H1 (cell line): ENCODE measurements around the gene PDZRN3. TPM values are rescaled to one million over a fixed set of nuclear protein-coding genes. Genes with fewer than 3 reads are reported as not detected.

ENCODE experiments used
- CTCF ChIA-PET: fragments of 300-600 bp; sonication (Branson Sonifier 250); formaldehyde crosslinking; loops from one replicate; lab custom pipeline; 2021; ENCODE audit not compliant: partially characterized antibody; lab: Charles Lee
- POLR2A ChIA-PET: fragments of 300-600 bp; sonication (Branson Sonifier 250); formaldehyde crosslinking; loops from one replicate; lab custom pipeline; 2021; ENCODE audit warnings: inconsistent platforms; ENCODE audit not compliant: partially characterized antibody; lab: Charles Lee
- DNase-seq, 2 experiments: peaks; one replicate each; pipeline versions ENCODE4 v3.0.0 to v3.0.0-alpha.2; 2010 to 2022; ENCODE audit warnings: low spot score in 2 of 2, low read depth in 1 of 2, mixed read lengths in 1 of 2
- FAIRE-seq: peaks from 2 replicates; lab custom pipeline; 2011; peaks lifted over from hg19 to GRCh38; lab: Jason Lieb, UNC
- H2AFZ ChIP-seq: 2 replicates; pipeline ENCODE4 v1.8.1; 2012; ENCODE audit warnings: low read length, inconsistent platforms
- H2AK5ac ChIP-seq: 2 replicates; pipeline ENCODE4 v1.6.1; 2013; ENCODE audit warnings: low read depth, low read length
- H2BK120ac ChIP-seq: replicated peaks from 2 replicates; pipeline ENCODE3; 2013; ENCODE audit warnings: low read depth, low read length, inconsistent platforms
- H2BK12ac ChIP-seq: 2 replicates; pipeline ENCODE4 v1.6.1; 2013; ENCODE audit warnings: low read depth, low read length
- H2BK15ac ChIP-seq: 2 replicates; pipeline ENCODE4 v1.6.1; 2013; ENCODE audit warnings: low read length
- H2BK20ac ChIP-seq: 2 replicates; pipeline ENCODE4 v1.6.1; 2013; ENCODE audit warnings: low read length
- H2BK5ac ChIP-seq: 2 replicates; pipeline ENCODE4 v1.6.1; 2013; ENCODE audit warnings: low read depth, low read length
- H3K14ac ChIP-seq: 2 replicates; pipeline ENCODE4 v1.6.1; 2013; ENCODE audit warnings: inconsistent platforms; ENCODE audit not compliant: insufficient read length
- H3K18ac ChIP-seq: 2 replicates; pipeline ENCODE4 v1.6.1; 2013; ENCODE audit warnings: low read length; ENCODE audit errors: extremely low read depth
- H3K23ac ChIP-seq: 2 replicates; pipeline ENCODE4 v1.6.1; 2013; ENCODE audit warnings: inconsistent platforms; ENCODE audit not compliant: insufficient read length
- H3K23me2 ChIP-seq: 2 replicates; pipeline ENCODE4 v1.6.1; 2013; ENCODE audit warnings: low read depth, low read length
- H3K27ac ChIP-seq: 2 replicates; pipeline ENCODE4 v1.6.1; 2011; ENCODE audit warnings: low read depth, low read length, inconsistent platforms
- H3K27me3 ChIP-seq, 4 experiments: replicated peaks in 1 of 4; 1 replicate in 1 of 4; 2 replicates in 3 of 4; pipeline versions ENCODE4 v1.6.1 to v1.8.1; 2011 to 2013; ENCODE audit warnings: low read length in 3 of 4, mild to moderate bottlenecking in 3 of 4, inconsistent platforms in 2 of 4, mixed read lengths in 2 of 4, moderate library complexity in 1 of 4; ENCODE audit not compliant: control insufficient read depth in 3 of 4, insufficient read depth in 3 of 4; ENCODE audit errors: extremely low read depth in 1 of 4
- H3K36me3 ChIP-seq, 4 experiments: 2 replicates each; pipeline versions ENCODE4 v1.6.1 to v1.8.1; 2011 to 2013; ENCODE audit warnings: mild to moderate bottlenecking in 4 of 4, low read length in 3 of 4, moderate library complexity in 2 of 4, control low read depth in 1 of 4, inconsistent platforms in 1 of 4; ENCODE audit not compliant: insufficient read depth in 4 of 4, control insufficient read depth in 2 of 4
- H3K4ac ChIP-seq: replicated peaks from 2 replicates; pipeline ENCODE3; 2013; ENCODE audit warnings: low read length, low read depth, mixed read lengths, inconsistent platforms; ENCODE audit not compliant: insufficient read length
- H3K4me1 ChIP-seq, 4 experiments: replicated peaks in 1 of 4; 1 replicate in 1 of 4; 2 replicates in 3 of 4; pipeline versions ENCODE4 v1.6.1 to v1.8.1; 2011 to 2013; ENCODE audit warnings: low read length in 3 of 4, inconsistent platforms in 2 of 4, mixed read lengths in 1 of 4; ENCODE audit not compliant: insufficient read depth in 4 of 4, control insufficient read depth in 3 of 4
- H3K4me2 ChIP-seq, 2 experiments: 2 replicates each; pipeline versions ENCODE4 v1.6.1 to v1.8.1; 2011 to 2013; ENCODE audit warnings: low read depth in 2 of 2, low read length in 2 of 2, control low read depth in 1 of 2, inconsistent platforms in 1 of 2, mild to moderate bottlenecking in 1 of 2; ENCODE audit not compliant: insufficient read depth in 1 of 2
- H3K4me3 ChIP-seq, 4 experiments: fragments of 200-600, 300-600 bp in 1 of 4; sonication (generic), shearing (Covaris generic), sonication (Bioruptor Twin) in 1 of 4; 2 replicates each; pipeline versions ENCODE4 v1.5.1 to v1.8.1; 2011 to 2016; ENCODE audit warnings: low read length in 4 of 4, low read depth in 3 of 4, control low read depth in 2 of 4, inconsistent platforms in 2 of 4, mild to moderate bottlenecking in 2 of 4, mixed read lengths in 1 of 4, moderate library complexity in 1 of 4; ENCODE audit not compliant: insufficient read depth in 2 of 4; ENCODE audit errors: extremely low read depth in 1 of 4
- H3K56ac ChIP-seq: replicated peaks from 2 replicates; pipeline ENCODE3; 2013; ENCODE audit warnings: low read depth, mild to moderate bottlenecking, mixed read lengths, low read length, inconsistent platforms; ENCODE audit not compliant: insufficient read length
- H3K79me1 ChIP-seq: 2 replicates; pipeline ENCODE4 v1.6.1; 2013; ENCODE audit warnings: low read depth, low read length, control low read depth
- H3K79me2 ChIP-seq, 2 experiments: 2 replicates each; pipeline versions ENCODE4 v1.6.1 to v1.8.1; 2012 to 2013; ENCODE audit warnings: low read length in 2 of 2, mild to moderate bottlenecking in 2 of 2, inconsistent platforms in 1 of 2; ENCODE audit not compliant: insufficient read depth in 2 of 2, control insufficient read depth in 1 of 2
- H3K9ac ChIP-seq, 4 experiments: replicated peaks in 1 of 4; 1 replicate in 1 of 4; 2 replicates in 3 of 4; pipeline versions ENCODE4 v1.6.1 to v1.8.1; 2011 to 2013; ENCODE audit warnings: low read depth in 3 of 4, low read length in 3 of 4, control low read depth in 2 of 4, mild to moderate bottlenecking in 2 of 4, moderate library complexity in 2 of 4, inconsistent platforms in 1 of 4; ENCODE audit errors: extremely low read depth in 1 of 4
- H3K9me3 ChIP-seq, 2 experiments: 2 replicates each; pipeline versions ENCODE4 v1.6.1 to v1.8.1; 2012 to 2013; ENCODE audit warnings: mild to moderate bottlenecking in 2 of 2, moderate library complexity in 2 of 2, control low read depth in 1 of 2, inconsistent platforms in 1 of 2, low read depth in 1 of 2, low read length in 1 of 2, mixed read lengths in 1 of 2; ENCODE audit not compliant: insufficient read depth in 2 of 2
- H4K20me1 ChIP-seq, 2 experiments: replicated peaks in 1 of 2; 2 replicates each; pipeline versions ENCODE3 to v1.8.1; 2011 to 2013; ENCODE audit warnings: inconsistent platforms in 2 of 2, low read length in 2 of 2, mild to moderate bottlenecking in 1 of 2; ENCODE audit not compliant: insufficient read depth in 2 of 2, control insufficient read depth in 1 of 2
- H4K5ac ChIP-seq: 2 replicates; pipeline ENCODE4 v1.6.1; 2013; ENCODE audit warnings: low read length, low read depth, mixed read lengths, inconsistent platforms; ENCODE audit not compliant: insufficient read length
- H4K8ac ChIP-seq: 2 replicates; pipeline ENCODE4 v1.8.0; 2013; ENCODE audit warnings: mild to moderate bottlenecking, moderate library complexity, low read length, inconsistent platforms; ENCODE audit not compliant: insufficient read depth; ENCODE audit errors: extremely low read depth
- H4K91ac ChIP-seq: replicated peaks from 2 replicates; pipeline ENCODE3; 2013; ENCODE audit warnings: low read length, mixed read lengths, inconsistent platforms; ENCODE audit not compliant: insufficient read length
- CEBPB ChIP-seq: IDR thresholded peaks from 2 replicates; pipeline ENCODE4 v1.6.1; 2012; ENCODE audit warnings: low read depth, low read length
- CHD1 ChIP-seq: IDR thresholded peaks from 2 replicates; pipeline ENCODE4 v1.6.1; 2012; ENCODE audit warnings: low read depth, low read length, improper control_type of control experiment
- HDAC2 ChIP-seq, 2 experiments: fragments of 300-600 bp in 1 of 2; sonication (generic) in 1 of 2; IDR thresholded peaks; 2 replicates each; pipeline ENCODE4 v1.6.1; 2011 to 2012; ENCODE audit warnings: low read depth in 2 of 2, low read length in 2 of 2, mild to moderate bottlenecking in 2 of 2, moderate library complexity in 2 of 2, borderline replicate concordance in 1 of 2, inconsistent platforms in 1 of 2
- MAFK ChIP-seq: IDR thresholded peaks from 2 replicates; pipeline ENCODE4 v1.6.1; 2012; ENCODE audit warnings: low read depth, mild to moderate bottlenecking, improper control_type of control experiment, low read length
- NRF1 ChIP-seq: IDR thresholded peaks from 2 replicates; pipeline ENCODE4 v1.6.1; 2011; ENCODE audit warnings: mild to moderate bottlenecking, low read depth, low read length, improper control_type of control experiment
- POLR2A ChIP-seq, 2 experiments: IDR thresholded peaks; 1 replicate in 1 of 2; 2 replicates in 1 of 2; pipeline ENCODE4 v1.6.1; 2011; ENCODE audit warnings: low read depth in 2 of 2, low read length in 2 of 2, mild to moderate bottlenecking in 2 of 2; ENCODE audit errors: control extremely low read depth in 1 of 2
- POU5F1 ChIP-seq: IDR thresholded peaks from 2 replicates; pipeline ENCODE4 v1.6.1; 2011; ENCODE audit warnings: low read depth, mild to moderate bottlenecking, low read length, moderate library complexity
- RNF2 ChIP-seq: fragments of 200-900, 300-1000 bp; sonication (generic); IDR thresholded peaks from 2 replicates; pipeline ENCODE4 v1.7.1; 2016; ENCODE audit warnings: borderline replicate concordance, low read depth, mild to moderate bottlenecking, antibody characterized with exemption, low read length; ENCODE audit not compliant: poor library complexity, severe bottlenecking; ENCODE audit errors: missing control alignments
- SIX5 ChIP-seq: IDR thresholded peaks from 2 replicates; pipeline ENCODE4 v1.6.1; 2011; ENCODE audit warnings: mild to moderate bottlenecking, low read depth, low read length
- SRF ChIP-seq: IDR thresholded peaks from 2 replicates; pipeline ENCODE4 v1.6.1; 2011; ENCODE audit warnings: mild to moderate bottlenecking, low read depth, low read length, moderate library complexity
- SUZ12 ChIP-seq: fragments of 200-600 bp; sonication (generic); IDR thresholded peaks from 2 replicates; pipeline ENCODE4 v1.6.1; 2012; ENCODE audit warnings: mild to moderate bottlenecking, inconsistent platforms, low read length, moderate library complexity, mixed read lengths
- WGBS, 2 experiments: shearing (Covaris generic) in 1 of 2; methylation state at CpG; one replicate each; pipeline versions ENCODE4 v1.1.6 to v1.1.7; 2013 to 2015; ENCODE audit warnings: low lambda C conversion rate in 2 of 2, mixed read lengths in 2 of 2, inconsistent platforms in 1 of 2, low coverage in 1 of 2, missing lambda C conversion rate in 1 of 2; ENCODE audit not compliant: insufficient replicate concordance in 2 of 2, insufficient coverage in 1 of 2, insufficient read length in 1 of 2; ENCODE audit errors: extremely low coverage in 1 of 2, missing lambda C conversion rate in 1 of 2; 5-methylcytosine and 5-hydroxymethylcytosine counted together
- polyA plus RNA-seq, 7 experiments: library from polyadenylated mRNA; depleted of rRNA in 3 of 7; stranded (reverse) in 5 of 7; unstranded in 2 of 7; fragments of >200 nt in 5 of 7; fragments of 200-250 nt in 2 of 7; gene quantifications; 1 replicate in 5 of 7; 2 replicates in 1 of 7; 4 replicates in 1 of 7; pipeline versions ENCODE4 v1.2.1 to v1.2.3, GENCODE V29; 2011 to 2013; ENCODE audit warnings: missing spikeins in 2 of 7, mixed read lengths in 2 of 7
- total RNA-seq: library from RNA; stranded (reverse); fragmentation: NEBNext Ultra II Directional; extraction: Animal tissue kit (Norgen Biotek cat#: 25700); gene quantifications from 2 replicates; pipeline ENCODE4 v1.2.1, GENCODE V29; 2021
- TF ChIP-seq, protein P1 (sequence below): IDR thresholded peaks from 2 replicates; pipeline ENCODE4 v1.6.1; 2012; ENCODE audit warnings: low read length, inconsistent platforms

The PDZRN3 gene
- total and polyA plus RNA-seq, 2 of the 8 experiments (the other 6 are each of a cell fraction or from before 2014, with no cell fraction given): 4.2 to 20.5 TPM

DNA sequence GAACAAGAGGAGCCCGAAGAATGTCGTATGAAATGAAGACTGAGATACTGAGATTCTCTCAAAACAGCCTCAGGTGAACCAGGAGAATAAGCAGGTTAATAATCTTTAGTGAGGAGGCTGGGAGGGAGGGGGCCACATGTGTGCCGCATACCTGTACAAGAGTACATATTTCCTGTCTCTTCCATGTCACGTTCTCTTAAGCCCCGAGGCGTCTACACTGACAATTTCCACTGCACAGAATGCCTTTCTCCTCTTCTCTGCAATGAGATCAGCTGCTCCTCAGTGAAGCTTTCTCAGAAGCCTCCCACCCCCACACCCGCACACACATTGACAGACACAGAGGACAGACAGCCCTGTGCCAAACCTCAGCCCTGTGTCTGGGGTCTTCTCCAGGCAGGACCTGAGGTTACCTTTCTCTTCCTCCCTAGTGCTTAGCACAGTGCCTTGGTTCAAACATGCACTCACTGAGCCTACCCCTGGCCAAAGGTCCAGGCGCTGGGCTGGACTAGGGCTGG lies 55.4 kb downstream of the PDZRN3 start:
- Histone ChIP-seq H4K8ac (no peak overlapping the region), H3K4ac (no peak overlapping the region), H3K27ac (no peak overlapping the region), H3K23ac (no peak overlapping the region), H2BK20ac (no peak overlapping the region), H3K79me1 (no peaks in the 10 kb centered on the region), H2BK12ac (no peak overlapping the region), H3K18ac (no peak overlapping the region), H2AFZ (no peak overlapping the region), H4K5ac (no peak overlapping the region), H3K4me2 (no peak overlapping the region), H3K36me3 (no peaks in the 10 kb centered on the region), H2BK15ac (no peak overlapping the region; the same call in 1 of the 2 replicates), H3K56ac (no peak overlapping the region), H4K20me1 (peaks cover 0 to 2% of the 10 kb centered on the region in 2 experiments), H4K91ac (no peak overlapping the region), H2BK5ac (no peak overlapping the region), H3K4me1 (peaks cover 0 to 2% (median 0%) of the 10 kb centered on the region in 4 experiments; a peak in 1 of 7 replicates), H3K9me3 (no peaks in the 10 kb centered on the region), H3K23me2 (no peaks in the 10 kb centered on the region), H2BK120ac (no peak overlapping the region), H3K4me3 (no peak overlapping the region), H3K9ac (no peak overlapping the region), H3K27me3 (no peaks in the 10 kb centered on the region), H3K14ac (no peak overlapping the region), H2AK5ac (no peak overlapping the region), H3K79me2 (no peaks in the 10 kb centered on the region; a peak in 1 of 4 replicates)
- FAIRE-seq (no peak), DNase-seq (no peak)
- CTCF ChIA-PET: interaction anchor here (1.4 kb wide), 1 partner anchor 22 kb away, joined by 4 read pairs; no protein-coding TSS in a partner anchor
- POLR2A ChIA-PET: no interaction called here
- 85% methylated on average over 8 of the region's 8 CpGs; no CpG with 5 or more reads in 1 of the 2 experiments for WGBS, 2 experiments
- TF ChIP-seq SIX5 (no peak), SRF (no peak), POLR2A (IDR thresholded peaks at IDR 0.05; ENCODE audit: control extremely low read depth in 1 of 2, low read depth in 2 of 2, low read length in 2 of 2) (no peak), CEBPB (no peak), CHD1 (no peak), SUZ12 (no peak), NRF1 (no peak), POU5F1 (no peak), HDAC2 (IDR thresholded peaks at IDR 0.05; ENCODE audit: borderline replicate concordance in 1 of 2, low read depth in 2 of 2, low read length in 2 of 2) (no peak), RNF2 (no peak), MAFK (no peak)
- TF ChIP-seq, protein P1, sequence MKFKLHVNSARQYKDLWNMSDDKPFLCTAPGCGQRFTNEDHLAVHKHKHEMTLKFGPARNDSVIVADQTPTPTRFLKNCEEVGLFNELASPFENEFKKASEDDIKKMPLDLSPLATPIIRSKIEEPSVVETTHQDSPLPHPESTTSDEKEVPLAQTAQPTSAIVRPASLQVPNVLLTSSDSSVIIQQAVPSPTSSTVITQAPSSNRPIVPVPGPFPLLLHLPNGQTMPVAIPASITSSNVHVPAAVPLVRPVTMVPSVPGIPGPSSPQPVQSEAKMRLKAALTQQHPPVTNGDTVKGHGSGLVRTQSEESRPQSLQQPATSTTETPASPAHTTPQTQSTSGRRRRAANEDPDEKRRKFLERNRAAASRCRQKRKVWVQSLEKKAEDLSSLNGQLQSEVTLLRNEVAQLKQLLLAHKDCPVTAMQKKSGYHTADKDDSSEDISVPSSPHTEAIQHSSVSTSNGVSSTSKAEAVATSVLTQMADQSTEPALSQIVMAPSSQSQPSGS: no peak
